GM12874 (cell line): ENCODE results near the gene SMCO2.

Experiments used
- TF ChIP-seq, protein P1 (sequence below): IDR thresholded peaks from 2 replicates; pipeline ENCODE4 v1.5.1; 2011; ENCODE audit warnings: low read depth, mild to moderate bottlenecking, control low read depth, low read length, moderate library complexity; ENCODE audit not compliant: insufficient read depth

SMCO2 gene

DNA sequence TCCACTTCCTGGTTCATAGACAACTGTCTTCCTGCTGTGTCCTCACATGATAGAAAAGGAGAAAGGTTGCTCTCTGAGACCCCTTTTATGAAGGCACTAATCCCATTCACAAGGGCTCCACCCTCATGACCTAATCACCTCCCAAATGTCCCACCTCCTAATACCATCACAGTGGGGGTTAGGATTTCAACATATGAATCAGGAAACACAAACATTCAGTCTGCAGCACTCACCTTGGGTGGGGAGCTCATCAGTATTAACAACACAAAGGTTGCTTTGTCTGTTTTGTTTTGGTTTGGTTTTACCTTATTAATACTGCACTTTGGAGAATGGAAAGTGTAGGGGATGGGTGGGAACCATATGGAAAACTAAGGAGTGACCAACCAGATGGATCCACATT, 10.5 kb upstream of the SMCO2 start:
- TF ChIP-seq, protein P1, sequence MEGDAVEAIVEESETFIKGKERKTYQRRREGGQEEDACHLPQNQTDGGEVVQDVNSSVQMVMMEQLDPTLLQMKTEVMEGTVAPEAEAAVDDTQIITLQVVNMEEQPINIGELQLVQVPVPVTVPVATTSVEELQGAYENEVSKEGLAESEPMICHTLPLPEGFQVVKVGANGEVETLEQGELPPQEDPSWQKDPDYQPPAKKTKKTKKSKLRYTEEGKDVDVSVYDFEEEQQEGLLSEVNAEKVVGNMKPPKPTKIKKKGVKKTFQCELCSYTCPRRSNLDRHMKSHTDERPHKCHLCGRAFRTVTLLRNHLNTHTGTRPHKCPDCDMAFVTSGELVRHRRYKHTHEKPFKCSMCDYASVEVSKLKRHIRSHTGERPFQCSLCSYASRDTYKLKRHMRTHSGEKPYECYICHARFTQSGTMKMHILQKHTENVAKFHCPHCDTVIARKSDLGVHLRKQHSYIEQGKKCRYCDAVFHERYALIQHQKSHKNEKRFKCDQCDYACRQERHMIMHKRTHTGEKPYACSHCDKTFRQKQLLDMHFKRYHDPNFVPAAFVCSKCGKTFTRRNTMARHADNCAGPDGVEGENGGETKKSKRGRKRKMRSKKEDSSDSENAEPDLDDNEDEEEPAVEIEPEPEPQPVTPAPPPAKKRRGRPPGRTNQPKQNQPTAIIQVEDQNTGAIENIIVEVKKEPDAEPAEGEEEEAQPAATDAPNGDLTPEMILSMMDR: no peak

DNA sequence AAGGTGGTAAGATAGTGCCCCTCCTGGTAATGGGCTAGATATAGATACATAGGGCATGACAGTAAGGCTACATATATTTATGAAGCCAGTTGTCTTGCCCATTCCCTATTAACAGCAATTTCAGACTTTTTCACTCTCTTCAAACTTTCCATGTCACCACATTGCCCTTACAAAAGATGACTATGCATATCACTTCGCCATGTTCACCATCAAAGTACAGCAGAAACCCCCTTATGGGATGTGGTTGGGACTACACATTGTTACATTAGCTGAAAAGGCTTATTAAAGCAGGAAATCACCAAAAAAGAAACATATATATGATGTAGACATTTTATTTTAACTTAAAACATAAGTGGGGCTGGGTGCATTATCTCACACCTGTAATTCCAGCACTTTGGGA, 9.8 kb upstream of the SMCO2 start:
- TF ChIP-seq, protein P1: no peak

DNA sequence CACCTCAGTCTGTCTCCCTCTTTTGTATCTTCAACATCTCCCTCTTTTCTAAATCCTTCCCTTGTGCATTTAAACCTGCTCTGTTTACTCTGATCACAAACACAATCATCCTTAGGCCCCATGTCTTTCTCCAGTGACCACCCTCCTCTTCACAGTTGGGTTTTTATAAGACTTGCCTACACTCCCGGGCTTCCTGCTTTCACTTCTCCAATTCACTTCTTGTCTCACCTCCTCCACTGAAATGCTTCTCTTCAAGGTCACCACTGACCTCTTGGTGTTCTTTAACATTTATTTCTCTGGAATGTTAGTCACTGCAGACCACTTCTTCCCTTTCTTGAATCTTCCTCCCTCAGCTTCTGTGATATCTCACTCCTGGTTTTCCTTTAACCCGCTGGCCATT, 8.7 kb upstream of the SMCO2 start:
- TF ChIP-seq, protein P1: no peak

DNA sequence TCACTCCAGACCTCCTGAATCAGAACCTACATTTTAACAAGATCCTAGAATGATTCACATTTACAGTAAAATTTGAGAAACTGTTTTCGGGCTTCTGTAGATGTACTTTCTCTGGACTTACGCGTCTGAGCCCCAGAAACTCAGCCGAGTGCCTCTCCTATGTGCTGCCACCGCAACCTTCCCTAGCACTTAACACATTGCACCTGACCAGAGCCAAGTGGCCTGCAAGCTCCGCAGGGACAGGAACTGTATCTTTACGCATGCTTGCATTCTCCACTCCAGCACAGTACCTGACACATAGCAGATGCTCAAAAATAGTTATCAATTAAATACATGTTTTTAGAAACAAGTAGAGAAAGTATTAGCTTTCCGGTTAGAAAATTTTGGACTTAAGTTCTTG, 1.2 kb downstream of the SMCO2 start:
- TF ChIP-seq, protein P1: no peak

DNA sequence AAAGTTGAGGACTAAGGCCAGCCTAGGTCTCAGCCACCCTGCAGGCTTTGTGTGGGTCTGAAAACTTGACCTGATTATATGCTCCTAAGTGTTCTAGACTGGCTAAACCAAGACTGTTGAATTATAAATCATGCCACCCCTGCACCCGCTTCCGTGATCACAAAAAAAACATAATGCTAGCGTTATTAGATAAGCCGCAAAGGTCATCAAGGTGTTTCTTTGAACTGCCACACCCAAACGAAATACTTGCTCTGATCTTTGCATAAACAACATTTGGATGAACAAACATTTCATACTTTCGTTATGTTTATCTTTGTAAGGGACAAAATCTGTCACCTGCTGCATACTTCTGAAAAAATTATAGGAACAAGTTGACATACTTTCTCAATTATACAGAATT, 2.5 kb downstream of the SMCO2 start:
- TF ChIP-seq, protein P1: no peak

DNA sequence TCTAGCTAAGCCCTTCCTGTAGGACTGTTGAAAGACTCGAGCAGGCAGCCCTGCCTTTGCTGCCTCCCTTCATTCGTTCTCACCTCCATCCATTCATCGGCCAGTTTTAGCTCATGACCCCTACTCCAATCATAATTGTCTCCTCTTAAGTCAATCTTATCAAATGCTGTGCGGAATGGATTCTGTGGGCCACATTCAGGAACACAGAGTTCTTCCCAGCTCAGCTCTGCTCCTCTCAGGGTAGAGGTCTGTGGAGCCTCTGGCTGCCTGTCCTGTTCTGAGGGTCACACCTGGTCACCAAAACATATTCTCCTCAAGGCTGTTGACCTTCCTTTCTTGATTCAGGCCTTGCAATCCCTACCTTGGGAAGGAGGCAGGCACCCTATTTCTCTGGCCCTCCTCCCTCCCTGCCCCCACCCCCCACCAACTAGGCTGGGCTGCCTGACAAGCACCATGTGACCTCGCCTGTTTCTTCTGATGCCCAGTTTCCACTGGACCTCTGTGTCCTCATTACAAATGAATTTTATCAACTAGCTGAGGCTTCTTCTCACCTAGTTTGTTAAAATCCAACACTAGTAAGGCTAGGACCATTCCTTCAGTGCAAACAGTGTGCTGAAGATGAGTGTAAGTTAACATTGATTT, 3.5 kb downstream of the SMCO2 start:
- TF ChIP-seq, protein P1: no peak

DNA sequence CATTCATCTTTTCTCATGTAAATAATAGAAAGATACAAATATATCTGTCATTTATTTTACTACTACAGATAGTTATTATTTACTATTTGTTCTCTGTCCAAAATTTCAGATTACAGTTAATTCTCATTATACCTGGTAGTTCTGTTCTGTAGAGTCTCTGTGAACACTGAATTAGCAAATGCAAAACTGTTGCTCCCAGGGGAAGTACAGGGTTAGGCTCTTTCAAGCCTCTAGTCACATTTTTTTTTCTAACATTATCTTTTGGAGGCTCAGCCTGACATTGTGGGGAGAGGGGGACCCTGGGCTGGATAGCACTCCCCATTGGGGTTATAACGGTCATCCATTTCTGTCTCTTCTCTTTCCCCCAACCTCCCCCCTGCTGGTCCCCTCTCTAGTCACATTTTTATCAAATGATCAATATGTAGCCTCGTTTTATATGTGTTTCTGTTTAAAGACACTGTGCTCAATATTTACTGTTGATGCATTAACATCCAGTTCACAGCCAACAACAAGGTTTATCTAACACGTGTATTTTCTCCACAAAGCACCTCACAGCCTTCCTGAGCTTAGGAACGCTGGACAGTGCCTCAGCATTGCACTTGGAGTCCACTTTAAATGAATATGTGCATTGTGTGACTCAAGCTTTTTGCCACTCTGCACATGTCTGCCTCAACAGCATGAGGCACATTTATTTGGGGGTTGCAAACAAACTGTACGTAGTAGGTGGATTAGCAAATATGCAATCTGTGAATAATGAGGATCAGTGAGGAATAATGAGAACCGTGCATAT, 4.7 kb downstream of the SMCO2 start:
- TF ChIP-seq, protein P1: no peak
